ENCODE data around the gene BNIPL.

GRCh38 chr1:151008244-151009205 is 27.9 kb upstream of the BNIPL start, which contains the start of gene PRUNE1:
- TF ChIP-seq, protein P1, sequence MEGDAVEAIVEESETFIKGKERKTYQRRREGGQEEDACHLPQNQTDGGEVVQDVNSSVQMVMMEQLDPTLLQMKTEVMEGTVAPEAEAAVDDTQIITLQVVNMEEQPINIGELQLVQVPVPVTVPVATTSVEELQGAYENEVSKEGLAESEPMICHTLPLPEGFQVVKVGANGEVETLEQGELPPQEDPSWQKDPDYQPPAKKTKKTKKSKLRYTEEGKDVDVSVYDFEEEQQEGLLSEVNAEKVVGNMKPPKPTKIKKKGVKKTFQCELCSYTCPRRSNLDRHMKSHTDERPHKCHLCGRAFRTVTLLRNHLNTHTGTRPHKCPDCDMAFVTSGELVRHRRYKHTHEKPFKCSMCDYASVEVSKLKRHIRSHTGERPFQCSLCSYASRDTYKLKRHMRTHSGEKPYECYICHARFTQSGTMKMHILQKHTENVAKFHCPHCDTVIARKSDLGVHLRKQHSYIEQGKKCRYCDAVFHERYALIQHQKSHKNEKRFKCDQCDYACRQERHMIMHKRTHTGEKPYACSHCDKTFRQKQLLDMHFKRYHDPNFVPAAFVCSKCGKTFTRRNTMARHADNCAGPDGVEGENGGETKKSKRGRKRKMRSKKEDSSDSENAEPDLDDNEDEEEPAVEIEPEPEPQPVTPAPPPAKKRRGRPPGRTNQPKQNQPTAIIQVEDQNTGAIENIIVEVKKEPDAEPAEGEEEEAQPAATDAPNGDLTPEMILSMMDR (IDR thresholded peaks at IDR 0.05; ENCODE audit: low read depth, low read length), result no peak
- TF ChIP-seq EZH2phosphoT487 (IDR thresholded peaks at IDR 0.05; ENCODE audit: low read depth), result no peak
